Gastrocnemius medialis (tissue), 4 donors: ENCODE results near the gene CELF4.

ENCODE experiments used
- POLR2A ChIP-seq, 2 donors: fragments of 450-650 bp; IDR thresholded peaks; one replicate each; pipeline ENCODE4 v1.6.1; 2017; ENCODE audit warnings: antibody characterized with exemption in 2 of 2, mild to moderate bottlenecking in 2 of 2, moderate library complexity in 2 of 2
- TF ChIP-seq, protein P1 (sequence below), 5 experiments: fragments of 450-650 bp in 3 of 5; fragments of 200-600 bp in 2 of 5; sonication (generic) in 2 of 5; IDR thresholded peaks in 4 of 5; conservative IDR thresholded peaks in 1 of 5; 1 replicate in 4 of 5; 2 replicates in 1 of 5; pipeline ENCODE4 v1.5.1; 2016 to 2019; ENCODE audit warnings: antibody characterized with exemption in 5 of 5, mild to moderate bottlenecking in 3 of 5, moderate library complexity in 3 of 5

DNA sequence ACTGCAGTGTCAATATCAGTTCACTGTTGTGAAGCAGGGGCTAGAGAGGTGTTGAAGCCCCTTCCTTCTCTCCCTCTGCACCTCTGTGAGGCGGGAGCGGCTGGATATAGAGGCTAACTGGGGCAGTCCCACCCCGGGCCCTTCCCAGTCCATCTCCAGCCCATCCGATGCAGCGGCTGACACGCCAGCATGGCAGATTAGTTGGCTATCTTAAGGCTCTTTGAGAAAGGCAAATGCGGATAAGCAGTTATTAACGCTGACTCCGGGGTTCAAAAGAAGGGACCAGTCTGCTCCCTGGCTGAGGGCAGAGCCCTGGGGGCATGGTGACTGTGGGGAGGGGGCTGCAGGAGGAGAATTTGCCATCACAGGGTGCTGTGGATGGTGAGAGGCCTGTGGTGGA is 76.6 kb downstream of the CELF4 start:
- TF ChIP-seq, protein P1, sequence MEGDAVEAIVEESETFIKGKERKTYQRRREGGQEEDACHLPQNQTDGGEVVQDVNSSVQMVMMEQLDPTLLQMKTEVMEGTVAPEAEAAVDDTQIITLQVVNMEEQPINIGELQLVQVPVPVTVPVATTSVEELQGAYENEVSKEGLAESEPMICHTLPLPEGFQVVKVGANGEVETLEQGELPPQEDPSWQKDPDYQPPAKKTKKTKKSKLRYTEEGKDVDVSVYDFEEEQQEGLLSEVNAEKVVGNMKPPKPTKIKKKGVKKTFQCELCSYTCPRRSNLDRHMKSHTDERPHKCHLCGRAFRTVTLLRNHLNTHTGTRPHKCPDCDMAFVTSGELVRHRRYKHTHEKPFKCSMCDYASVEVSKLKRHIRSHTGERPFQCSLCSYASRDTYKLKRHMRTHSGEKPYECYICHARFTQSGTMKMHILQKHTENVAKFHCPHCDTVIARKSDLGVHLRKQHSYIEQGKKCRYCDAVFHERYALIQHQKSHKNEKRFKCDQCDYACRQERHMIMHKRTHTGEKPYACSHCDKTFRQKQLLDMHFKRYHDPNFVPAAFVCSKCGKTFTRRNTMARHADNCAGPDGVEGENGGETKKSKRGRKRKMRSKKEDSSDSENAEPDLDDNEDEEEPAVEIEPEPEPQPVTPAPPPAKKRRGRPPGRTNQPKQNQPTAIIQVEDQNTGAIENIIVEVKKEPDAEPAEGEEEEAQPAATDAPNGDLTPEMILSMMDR (IDR thresholded peaks at IDR 0.05 in 4 of 5, conservative IDR thresholded peaks at IDR 0.05 in 1 of 5) = no peak
- no peak for TF ChIP-seq POLR2A (IDR thresholded peaks at IDR 0.05)
